Heart left ventricle (tissue), 13 donors: ENCODE data around the gene RGMB.

Experiments
- CTCF ChIP-seq, 12 donors: fragments of 200-600 bp; sonication (generic) in 4 of 12; IDR thresholded peaks; one replicate each; pipeline versions ENCODE4 v1.5.0 to v1.8.0; 2018 to 2022; ENCODE audit warnings: antibody characterized with exemption in 12 of 12, mild to moderate bottlenecking in 5 of 12
- POLR2A ChIP-seq, 2 donors: fragments of 450-650 bp; IDR thresholded peaks; one replicate each; pipeline ENCODE4 v1.6.1; 2017; ENCODE audit warnings: antibody characterized with exemption in 2 of 2, mild to moderate bottlenecking in 2 of 2, moderate library complexity in 2 of 2
- donor health status: ischemic (EF 13 %, LVEDD 7.1; RV severe dilation, severe dysfunction).
- donor health status: DM: no; HTN: yes; CAD: no.
- donor health status: DM: no; HTN: no; CAD: no.
- donor health status: ischemic (EF 25% LVEDD 6.9; RV normal size, moderate dysfunction).
- donor health status: ischemic (EF 25% LVEDD 5.7; RV mildly dilated, moderate dysfunction).
- donor health status: ischemic (EF 35%, LVEDD 5.7; RV mildly dilated, moderate dysfunction).
- donor health status: nonischemic (EF 11% LVEDD 7.7; RV severe dilation, severe dysfunction).
- donor health status: DM: yes; HTN: yes; CAD: no.
- donor health status: PGD.
- donor health status: ischemic (EF 29% LVEDD 5.4; RV normal size, mild dysfunction).
- donor health status: nonischemic (EF 23%, LVEDD 6.1; RV moderate dilation, normal function).

- TF ChIP-seq CTCF (IDR thresholded peaks at IDR 0.05): no peak
- TF ChIP-seq POLR2A (IDR thresholded peaks at IDR 0.05): no peak
These were observed 67.5 kb downstream of the RGMB start for GRCh38 chr5:98840946-98841345.
